A673 (cell line): ENCODE results near the gene ADARB2. TPM values are rescaled to one million over a fixed set of nuclear protein-coding genes. Genes with fewer than 3 reads are reported as not detected.

ENCODE experiments used
- BruUV-seq: library from RNA; stranded (reverse); fragments of 400-500 nt; replicated peaks from 2 replicates; lab custom pipeline; 2021; lab: Mats Ljungman, UMichigan
- CTCF ChIA-PET: fragments of 300-600 bp; sonication (Branson Sonifier 250); formaldehyde crosslinking; loops from one replicate; lab custom pipeline; 2022; ENCODE audit warnings: antibody characterized with exemption; lab: Charles Lee
- POLR2A ChIA-PET: fragments of 300-600 bp; sonication (Branson Sonifier 250); formaldehyde crosslinking; loops from one replicate; lab custom pipeline; 2022; ENCODE audit warnings: antibody characterized with exemption; ENCODE audit not compliant: low non-redundant PET; lab: Charles Lee
- DNase-seq: peaks from one replicate; pipeline ENCODE4 v3.0.0-alpha.2; 2015; ENCODE audit warnings: low spot score
- H3K27ac ChIP-seq: fragments of 200-600 bp; sonication (generic); 2 replicates; pipeline ENCODE4 v1.5.1; 2016; ENCODE audit warnings: mixed run types, low read depth, mild to moderate bottlenecking, mixed read lengths, antibody characterized with exemption, low read length; ENCODE audit not compliant: poor library complexity, severe bottlenecking
- H3K27me3 ChIP-seq: fragments of 200-600 bp; sonication (generic); replicated peaks from 2 replicates; pipeline ENCODE4 v1.6.1; 2017; ENCODE audit warnings: mixed run types, low read depth, mild to moderate bottlenecking, mixed read lengths, antibody characterized with exemption, low read length; ENCODE audit not compliant: insufficient read depth, poor library complexity
- H3K36me3 ChIP-seq: fragments of 200-600 bp; sonication (generic); 2 replicates; pipeline ENCODE4 v1.6.1; 2016; ENCODE audit warnings: mixed run types, mild to moderate bottlenecking, mixed read lengths, antibody characterized with exemption, low read length; ENCODE audit not compliant: insufficient read depth, poor library complexity, severe bottlenecking
- H3K4me1 ChIP-seq: fragments of 200-600 bp; sonication (generic); 2 replicates; pipeline ENCODE4 v1.6.1; 2017; ENCODE audit warnings: mixed run types, mild to moderate bottlenecking, mixed read lengths, antibody characterized with exemption, low read length; ENCODE audit not compliant: insufficient read depth, poor library complexity, severe bottlenecking
- H3K4me3 ChIP-seq: fragments of 200-600 bp; sonication (generic); 2 replicates; pipeline ENCODE4 v1.5.1; 2016; ENCODE audit warnings: low read depth, mixed run types, mild to moderate bottlenecking, mixed read lengths, low read length; ENCODE audit not compliant: poor library complexity, severe bottlenecking
- H3K9me3 ChIP-seq: fragments of 200-600 bp; sonication (generic); 2 replicates; pipeline ENCODE4 v1.6.1; 2016; ENCODE audit warnings: mixed run types, low read depth, mild to moderate bottlenecking, mixed read lengths, antibody characterized with exemption, low read length; ENCODE audit not compliant: poor library complexity, severe bottlenecking
- EZH2 ChIP-seq: fragments of 200-600 bp; sonication (generic); IDR thresholded peaks from 2 replicates; pipeline ENCODE4 v1.6.1; 2017; ENCODE audit warnings: borderline replicate concordance, low read depth, mild to moderate bottlenecking, mixed read lengths, antibody characterized with exemption, low read length; ENCODE audit not compliant: poor library complexity, severe bottlenecking
- intact Hi-C: fragments of 100-400 bp; cut with micrococcal nuclease; formaldehyde crosslinking; loops from one replicate; pipeline ENCODE4 v1.10.0; 2022; ENCODE audit not compliant: unreplicated experiment
- total RNA-seq: library from RNA; stranded (reverse); gene quantifications from 2 replicates; pipeline ENCODE4 v1.2.3, GENCODE V29; 2021
- TF ChIP-seq, protein P1 (sequence below): fragments of 300-800, 200-600 bp; sonication (generic); conservative IDR thresholded peaks from 2 replicates; pipeline ENCODE4 v1.5.1; 2017; ENCODE audit warnings: low read depth, mild to moderate bottlenecking, antibody characterized with exemption, low read length, moderate library complexity, mixed read lengths

Gene ADARB2
- total RNA-seq, 1 experiment from 2014 or later: not detected

DNA sequence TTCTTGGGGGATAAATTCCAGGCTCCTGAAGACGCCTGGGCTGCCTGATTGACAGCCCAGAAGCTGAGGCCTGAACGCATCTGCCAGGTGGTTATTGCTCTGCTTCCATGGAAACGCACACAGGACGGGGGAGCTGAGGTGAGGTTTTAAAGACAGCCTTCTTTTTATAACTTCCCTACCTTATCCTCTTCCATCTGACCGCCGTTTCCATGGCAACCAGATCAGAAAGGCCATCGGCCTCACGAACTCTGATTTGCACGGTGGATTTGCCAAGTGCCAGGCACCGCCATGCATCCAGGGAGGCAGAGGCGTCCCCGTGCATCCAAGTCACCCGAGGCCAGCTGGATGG lies 260.9 kb downstream of the ADARB2 start:
- ChIA-PET POLR2A (no interaction called here), CTCF (no interaction called here)
- Histone ChIP-seq H3K4me3 (no peak overlapping the region), H3K27ac (no peak overlapping the region), H3K27me3 (peaks cover 97% of the 10 kb centered on the region), H3K36me3 (no peaks in the 10 kb centered on the region), H3K4me1 (no peaks in the 10 kb centered on the region), H3K9me3 (no peaks in the 10 kb centered on the region)
- TF ChIP-seq, protein P1, sequence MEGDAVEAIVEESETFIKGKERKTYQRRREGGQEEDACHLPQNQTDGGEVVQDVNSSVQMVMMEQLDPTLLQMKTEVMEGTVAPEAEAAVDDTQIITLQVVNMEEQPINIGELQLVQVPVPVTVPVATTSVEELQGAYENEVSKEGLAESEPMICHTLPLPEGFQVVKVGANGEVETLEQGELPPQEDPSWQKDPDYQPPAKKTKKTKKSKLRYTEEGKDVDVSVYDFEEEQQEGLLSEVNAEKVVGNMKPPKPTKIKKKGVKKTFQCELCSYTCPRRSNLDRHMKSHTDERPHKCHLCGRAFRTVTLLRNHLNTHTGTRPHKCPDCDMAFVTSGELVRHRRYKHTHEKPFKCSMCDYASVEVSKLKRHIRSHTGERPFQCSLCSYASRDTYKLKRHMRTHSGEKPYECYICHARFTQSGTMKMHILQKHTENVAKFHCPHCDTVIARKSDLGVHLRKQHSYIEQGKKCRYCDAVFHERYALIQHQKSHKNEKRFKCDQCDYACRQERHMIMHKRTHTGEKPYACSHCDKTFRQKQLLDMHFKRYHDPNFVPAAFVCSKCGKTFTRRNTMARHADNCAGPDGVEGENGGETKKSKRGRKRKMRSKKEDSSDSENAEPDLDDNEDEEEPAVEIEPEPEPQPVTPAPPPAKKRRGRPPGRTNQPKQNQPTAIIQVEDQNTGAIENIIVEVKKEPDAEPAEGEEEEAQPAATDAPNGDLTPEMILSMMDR: no peak
- TF ChIP-seq EZH2: no peak
- no peak for DNase-seq
- BruUV-seq: no TSS peak
- intact Hi-C loops: no loop called here

DNA sequence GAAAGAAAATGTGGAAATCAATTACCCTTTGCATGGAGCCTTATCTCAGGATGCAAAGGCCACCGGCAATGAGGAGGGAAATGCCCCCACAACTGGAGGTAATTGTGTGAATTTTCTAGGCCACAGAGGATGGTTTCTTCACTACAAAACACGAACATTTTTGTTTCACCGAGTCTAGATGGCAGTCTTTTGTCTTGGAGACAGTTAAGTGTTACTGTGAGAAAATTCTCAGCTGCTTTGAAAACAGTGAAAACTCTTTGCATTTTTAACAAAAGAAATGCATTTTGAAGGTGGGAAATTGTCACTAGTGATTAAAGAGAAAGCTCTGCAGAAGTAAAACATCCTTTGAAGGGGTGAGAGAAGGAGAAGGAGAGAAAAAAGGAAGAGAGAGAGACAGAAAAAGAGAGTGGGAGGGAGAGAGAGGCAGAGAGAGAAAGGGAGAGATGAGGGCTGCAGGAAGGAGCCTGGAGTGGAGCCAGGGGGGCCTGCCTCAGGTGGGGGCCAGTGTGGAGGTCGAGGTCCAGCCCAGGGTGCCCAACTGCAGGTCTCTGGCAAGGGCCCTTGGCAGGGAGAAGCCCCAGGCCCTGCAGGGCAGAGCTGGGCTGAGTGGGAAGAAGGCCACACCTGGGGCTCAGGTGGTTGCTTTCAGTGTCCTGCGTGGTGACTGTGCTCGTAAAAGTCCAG lies 261.4 kb downstream of the ADARB2 start:
- no peak overlapping the region for H3K4me3 ChIP-seq
- intact Hi-C loops: no loop called here
- H3K36me3 ChIP-seq: no peaks in the 10 kb centered on the region
- no peak for TF ChIP-seq EZH2
- TF ChIP-seq, protein P1: no peak
- no peak for DNase-seq
- H3K4me1 ChIP-seq: no peaks in the 10 kb centered on the region
- ChIA-PET POLR2A (no interaction called here), CTCF (no interaction called here)
- H3K27me3 ChIP-seq: peaks cover 97% of the 10 kb centered on the region
- no TSS peak for BruUV-seq
- no peaks in the 10 kb centered on the region for H3K9me3 ChIP-seq
- no peak overlapping the region for H3K27ac ChIP-seq

DNA sequence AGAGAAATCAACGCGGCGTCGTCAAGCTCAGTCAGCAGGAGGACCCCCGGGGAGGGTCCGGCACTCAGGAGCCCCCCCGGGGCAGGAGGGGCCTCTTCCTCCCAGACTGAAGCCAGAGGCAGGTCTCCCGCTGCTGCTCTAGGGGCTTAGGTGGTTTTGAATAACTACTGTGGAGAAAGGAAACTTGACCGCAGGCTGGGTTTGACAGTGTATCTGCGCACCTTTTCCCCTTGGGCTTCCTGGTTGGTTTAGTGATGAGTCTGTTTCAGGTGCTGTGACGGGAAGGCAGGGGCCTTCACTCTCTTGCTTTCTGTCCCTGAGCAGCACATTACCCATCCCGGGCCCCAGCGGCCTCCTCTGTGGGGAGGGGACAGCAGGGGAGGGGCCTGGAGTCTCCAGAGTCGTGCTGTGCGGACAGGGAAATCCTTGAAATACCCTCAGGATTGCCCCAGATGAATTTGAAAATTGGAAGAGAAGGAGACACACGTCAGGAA lies 262.2 kb downstream of the ADARB2 start:
- Histone ChIP-seq H3K4me3 (no peak overlapping the region), H3K9me3 (no peaks in the 10 kb centered on the region), H3K27ac (no peak overlapping the region), H3K4me1 (no peaks in the 10 kb centered on the region), H3K27me3 (peaks cover 94% of the 10 kb centered on the region), H3K36me3 (no peaks in the 10 kb centered on the region)
- no peak for DNase-seq
- ChIA-PET CTCF (no interaction called here), POLR2A (no interaction called here)
- TF ChIP-seq EZH2: no peak
- TF ChIP-seq, protein P1: no peak
- intact Hi-C loops: no loop called here
- no TSS peak for BruUV-seq
